Posterior vena cava (tissue), 2 donors: ENCODE results near the gene PRCP. TPM values are rescaled to one million over a fixed set of nuclear protein-coding genes. Genes with fewer than 3 reads are reported as not detected.

Source experiments
- DNase-seq: peaks from one replicate; pipeline ENCODE4 v3.0.0-alpha.2; 2020; ENCODE audit warnings: low spot score
- intact Hi-C, 2 donors: fragments of 100-400 bp; cut with DNase I; formaldehyde crosslinking; loops; one replicate each; pipeline versions ENCODE4 v1.14.1 to v1.14.2; 2022 to 2023
- total RNA-seq, 2 donors: library from RNA; stranded (reverse); fragmentation: NEBNext Ultra II Directional; extraction: Animal tissue kit (Norgen Biotek cat#: 25700); gene quantifications; one replicate each; pipeline ENCODE4 v1.2.1, GENCODE V29; 2021
- donor health status: DM: yes; HTN: yes; CAD: no.
- donor health status: DM: yes; HTN: yes; CAD: no.

Gene PRCP
- total RNA-seq, 2 donors from 2014 or later: 75.9 to 107 TPM

DNA sequence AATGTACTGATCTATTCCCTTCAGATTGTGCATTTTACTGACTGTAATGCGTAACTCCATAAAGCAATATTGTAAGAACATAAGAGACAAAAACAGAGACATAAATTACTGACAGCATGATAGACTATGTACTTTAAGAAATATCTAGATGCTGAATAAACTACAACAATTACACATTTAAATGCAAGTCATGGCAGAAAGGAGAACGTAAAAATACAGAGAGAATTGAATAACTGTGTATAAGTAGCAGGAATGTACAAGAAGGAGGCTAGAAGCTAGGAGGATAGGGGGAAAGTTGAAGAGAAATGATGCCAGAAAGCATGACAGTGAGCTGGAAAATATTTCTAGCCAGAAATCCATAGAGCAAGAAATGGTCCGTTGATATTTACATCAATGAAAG lies 92.6 kb downstream of the PRCP start:
- intact Hi-C loops: no loop called here
- DNase-seq: no peak

DNA sequence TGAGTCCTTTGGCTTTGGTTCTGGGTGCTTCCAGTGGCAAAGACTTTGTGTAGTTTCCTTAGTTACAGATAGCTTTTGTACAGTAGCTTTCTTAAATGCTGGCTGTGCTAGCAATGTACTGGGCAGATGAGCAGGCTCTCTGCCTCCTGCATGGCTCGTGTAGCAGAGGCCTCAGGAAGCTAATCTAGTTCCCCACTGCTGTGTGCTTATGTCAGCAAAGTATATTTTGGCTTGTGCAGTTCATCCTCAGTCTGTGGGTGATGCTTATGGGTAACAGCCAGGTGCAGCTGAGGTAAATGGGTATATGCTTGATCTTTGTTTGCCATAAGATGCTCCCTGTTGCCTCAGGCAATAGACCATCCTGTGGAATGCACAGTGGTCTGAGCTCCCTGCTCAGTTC lies 97.5 kb downstream of the PRCP start:
- intact Hi-C loops: no loop called here
- DNase-seq: no peak

DNA sequence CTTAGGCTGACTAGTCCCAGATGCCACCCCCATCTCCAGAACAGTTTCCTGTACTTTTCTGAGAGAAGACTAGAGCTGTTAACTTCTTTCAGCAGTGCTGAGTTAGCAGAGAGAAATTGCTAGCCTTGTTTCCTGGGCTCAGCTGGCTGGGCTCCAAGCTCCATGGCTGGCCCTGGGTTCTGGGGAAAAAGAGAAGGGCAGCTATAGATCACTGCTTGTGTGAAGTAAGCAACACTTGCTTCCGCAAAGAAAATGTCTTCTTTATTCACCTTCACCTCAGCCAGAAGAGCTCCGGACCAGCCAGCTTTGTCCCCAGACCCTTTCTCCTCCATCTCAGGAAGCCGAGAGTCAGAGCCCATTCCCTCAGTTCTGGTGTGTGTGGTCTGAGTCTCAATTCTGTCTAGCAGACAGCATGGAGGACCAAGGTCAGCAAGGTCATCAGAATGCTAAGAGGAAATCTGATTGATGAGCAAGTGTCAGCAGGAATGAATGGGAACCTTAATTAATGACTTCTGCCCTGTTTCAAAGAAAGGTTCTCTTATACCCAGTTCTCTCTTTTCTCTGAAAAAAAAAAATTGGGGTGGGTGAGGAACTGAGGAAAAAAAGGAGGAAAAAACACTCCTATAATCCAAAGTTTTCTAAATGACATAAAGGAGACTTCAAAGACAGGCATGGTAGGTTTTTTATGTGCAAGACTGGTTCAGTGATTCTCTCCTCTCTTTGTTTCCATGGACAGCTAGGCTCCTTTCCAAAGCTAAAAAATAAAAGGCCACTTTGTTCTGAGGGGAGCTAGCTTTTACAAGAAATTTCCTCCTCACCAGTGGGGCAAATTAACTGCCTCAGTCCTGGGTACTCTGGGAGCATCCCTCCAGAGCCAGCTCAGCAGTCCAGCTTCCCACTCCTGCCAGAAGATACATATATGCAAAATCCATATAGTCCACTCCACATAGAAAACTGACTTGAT lies 103.0 kb downstream of the PRCP start:
- peak; percentile 81 for DNase-seq
- intact Hi-C loops: no loop called here

- no peak for DNase-seq
- intact Hi-C loops: no loop called here
Measured at GRCh38 chr11:82794490-82794889, 105.7 kb downstream of the PRCP start.

GRCh38 chr11:82792822-82793569 lies 107.2 kb downstream of the PRCP start:
- DNase-seq: no peak
- intact Hi-C loops: no loop called here

DNA sequence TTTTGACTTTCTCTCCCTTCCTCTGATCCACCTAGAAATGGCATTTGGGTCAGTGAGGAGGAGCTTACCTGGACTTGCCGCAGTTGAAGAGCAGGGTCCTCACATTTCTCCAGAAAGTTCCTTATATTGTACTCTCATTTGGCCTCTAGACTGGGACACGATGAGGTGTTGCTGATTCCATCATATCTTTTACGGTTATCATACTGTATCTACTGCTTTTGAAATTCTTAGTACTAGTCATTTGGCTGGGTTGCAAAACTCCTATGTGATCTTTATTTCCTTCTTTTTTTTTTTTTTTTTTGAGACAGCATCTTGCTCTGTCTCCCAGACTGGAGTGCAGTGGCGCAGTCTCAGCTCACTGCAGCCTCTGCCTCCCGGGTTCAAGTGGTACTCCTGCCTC lies 107.9 kb downstream of the PRCP start:
- intact Hi-C loops: no loop called here
- no peak for DNase-seq

DNA sequence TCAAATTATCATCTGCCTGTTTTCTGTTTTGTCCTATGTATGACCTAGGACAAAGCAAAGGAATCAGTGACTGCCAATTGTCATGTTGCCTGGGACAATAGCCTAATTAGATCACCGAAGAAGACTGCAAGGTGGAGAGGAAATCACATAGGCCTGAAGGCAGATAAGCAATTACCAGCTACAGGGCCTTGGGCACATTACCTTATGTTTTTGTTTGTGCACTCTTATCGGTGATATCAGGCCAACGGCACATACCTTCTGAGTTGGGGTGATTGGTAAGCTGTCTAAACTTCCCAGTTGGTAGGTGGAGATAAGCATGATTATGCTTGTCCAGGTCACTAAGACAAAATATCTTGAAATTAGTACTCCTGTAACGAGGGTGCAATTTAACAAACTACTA lies 108.5 kb downstream of the PRCP start:
- intact Hi-C loops: no loop called here
- DNase-seq: no peak

- DNase-seq: no peak
- intact Hi-C loops: no loop called here
Measured at GRCh38 chr11:82790723-82791484, 109.3 kb downstream of the PRCP start.

DNA sequence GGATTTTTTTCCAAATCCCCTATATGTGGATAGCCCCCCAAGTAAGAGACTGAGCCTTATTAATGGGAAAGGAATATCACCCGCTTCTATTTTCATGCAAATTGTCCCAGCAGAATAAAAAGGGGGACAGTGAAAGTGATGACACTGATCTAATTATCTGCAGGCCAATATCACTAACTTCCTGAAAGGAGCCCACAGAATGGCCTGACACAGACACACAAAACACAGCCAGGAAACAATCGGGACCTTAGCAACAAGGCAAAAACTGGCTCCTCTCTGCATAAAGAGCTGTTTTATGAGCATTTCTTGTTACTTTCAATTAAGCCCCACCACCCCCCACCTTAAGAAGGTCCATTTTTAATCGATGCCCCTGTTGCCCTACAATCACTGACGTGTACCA lies 112.2 kb downstream of the PRCP start:
- intact Hi-C loops: no loop called here
- DNase-seq: no peak

GRCh38 chr11:82786836-82787235 lies 113.4 kb downstream of the PRCP start:
- no peak for DNase-seq
- intact Hi-C loops: no loop called here

- intact Hi-C loops: no loop called here
- DNase-seq: no peak
Measured at GRCh38 chr11:82786001-82786400, 114.2 kb downstream of the PRCP start.

DNA sequence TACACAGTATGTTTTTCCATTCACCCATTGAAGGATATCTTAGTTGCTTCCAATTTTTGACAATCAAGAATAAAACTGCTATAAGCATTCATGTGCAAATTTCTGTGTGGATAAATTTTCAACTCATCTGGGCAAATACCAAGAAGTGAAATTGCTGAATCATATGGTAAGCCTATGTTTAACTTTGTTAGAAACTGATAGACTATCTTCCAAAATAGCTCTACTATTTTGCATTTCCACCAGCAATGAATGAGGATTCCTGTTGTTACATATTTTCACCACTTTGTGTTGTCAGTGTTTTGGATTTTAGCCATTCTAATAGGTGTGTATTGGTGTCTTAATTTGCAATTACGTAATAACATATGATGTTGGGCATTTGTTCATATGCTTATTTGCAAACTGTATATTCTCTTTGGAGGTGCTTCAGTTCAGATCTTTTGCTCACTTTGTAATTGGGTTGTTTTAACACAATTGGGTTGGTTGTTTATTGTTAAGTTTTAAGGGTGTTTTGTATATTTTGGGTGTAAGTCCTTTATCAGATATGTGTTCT lies 117.3 kb downstream of the PRCP start:
- no peak for DNase-seq
- intact Hi-C loops: loop anchor here in 1 of 2 donors (5.0 kb wide), 1 partner anchor 606 kb away; no protein-coding TSS in a partner anchor

DNA sequence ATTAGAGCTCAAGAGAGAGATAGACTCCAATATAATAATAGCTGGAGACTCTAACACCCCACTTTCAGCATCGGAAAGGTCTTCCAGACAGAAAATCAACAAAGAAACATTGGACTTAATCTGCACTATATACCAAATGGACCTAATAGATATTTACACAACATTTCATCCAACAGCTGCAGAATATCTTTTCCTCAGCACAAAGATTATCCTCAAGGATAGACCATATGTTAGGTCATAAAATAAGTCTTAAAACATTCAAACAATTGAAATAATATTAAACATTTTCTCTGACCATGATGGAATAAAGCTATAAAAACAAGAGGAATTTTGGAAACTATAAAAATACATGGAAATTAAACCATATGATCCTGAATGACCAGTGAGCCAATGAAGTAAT lies 121.5 kb downstream of the PRCP start:
- intact Hi-C loops: no loop called here
- DNase-seq: no peak

- DNase-seq: no peak
- intact Hi-C loops: no loop called here
Measured at GRCh38 chr11:82776377-82776776, 123.9 kb downstream of the PRCP start.

DNA sequence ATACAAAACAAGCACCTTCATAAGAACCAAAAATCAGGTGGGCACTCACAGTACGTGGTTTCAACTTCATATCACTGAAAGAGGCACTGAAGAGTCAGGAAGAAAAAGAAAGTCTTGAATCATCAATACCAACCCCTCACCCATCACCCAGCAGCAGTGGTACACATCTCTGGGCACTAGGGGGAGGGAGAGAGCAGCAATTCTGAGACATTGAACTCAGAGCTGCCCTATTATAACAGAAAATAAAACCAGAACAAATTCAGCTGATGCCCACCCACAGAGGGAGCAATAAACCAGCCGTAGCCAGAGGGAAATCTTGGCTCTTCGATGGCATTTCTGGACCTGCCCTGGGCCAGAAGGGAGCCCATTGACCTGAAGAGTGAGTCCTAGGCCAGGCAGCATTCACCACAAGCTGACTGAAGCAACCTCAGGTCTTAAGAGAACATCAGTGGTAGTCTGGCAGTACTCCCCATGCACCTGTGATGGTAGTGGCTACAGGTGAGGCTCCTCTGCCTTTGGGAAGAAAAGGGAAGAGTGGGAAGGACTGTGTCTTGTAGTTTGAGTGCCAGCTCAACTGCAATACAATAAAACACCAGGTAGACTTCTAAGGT lies 124.4 kb downstream of the PRCP start:
- no peak for DNase-seq
- intact Hi-C loops: no loop called here

DNA sequence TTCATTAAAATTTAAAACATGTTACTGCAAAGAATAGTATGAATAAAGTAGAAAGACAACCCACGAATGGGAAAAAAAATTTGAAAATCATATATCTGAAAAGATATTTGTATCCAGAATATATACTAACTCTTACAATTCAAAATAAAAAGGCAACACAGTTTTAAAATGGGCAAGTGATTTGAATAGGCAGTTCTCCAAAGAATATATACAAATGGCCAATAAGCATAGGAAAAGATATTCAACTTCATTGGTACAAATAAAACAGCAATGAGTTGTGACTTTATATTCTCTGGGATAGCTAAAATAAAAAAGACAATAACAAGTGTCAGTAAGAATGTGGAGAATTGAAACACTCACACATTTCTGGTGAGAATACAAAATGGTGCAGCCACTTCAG lies 125.0 kb downstream of the PRCP start:
- intact Hi-C loops: no loop called here
- DNase-seq: no peak
